K562 (cell line): ENCODE results near the gene SPAG7. TPM values are rescaled to one million over a fixed set of nuclear protein-coding genes. Genes with fewer than 3 reads are reported as not detected.
A peak's percentile ranks its signal among the peaks of the same experiment; 100 is the strongest.

Experiments
- BACH1 ChIP-seq: fragments of 200-800 bp; sonication (Bioruptor generic); IDR thresholded peaks from 2 replicates; pipeline ENCODE4 v1.6.1; 2016; ENCODE audit warnings: missing genetic modification characterization, missing compliant biosample characterization
- BMI1 ChIP-seq: fragments of 150-350 bp; IDR thresholded peaks from 2 replicates; pipeline ENCODE4 v1.6.1; 2014; ENCODE audit warnings: low read length
- BRF1 ChIP-seq: IDR thresholded peaks from 3 replicates; pipeline ENCODE4 v1.6.1; 2011; ENCODE audit warnings: borderline replicate concordance, mild to moderate bottlenecking; ENCODE audit not compliant: insufficient read length; ENCODE audit errors: extremely low read depth
- CBX1 ChIP-seq: sonication (generic); IDR thresholded peaks from 2 replicates; pipeline ENCODE4 v1.6.1; 2016; ENCODE audit warnings: antibody characterized with exemption, low read depth, mild to moderate bottlenecking
- CEBPG ChIP-seq, 3 experiments: fragments of 200-800 bp in 1 of 3; sonication (Bioruptor generic) in 1 of 3; sonication (generic) in 1 of 3; formaldehyde crosslinking in 1 of 3; IDR thresholded peaks in 2 of 3; conservative IDR thresholded peaks in 1 of 3; 2 replicates each; pipeline versions ENCODE4 v1.6.1 to v1.8.0; 2016 to 2022; ENCODE audit warnings: missing compliant biosample characterization in 2 of 3, missing genetic modification characterization in 2 of 3, mild to moderate bottlenecking in 1 of 3, missing genetic modification reagents in 1 of 3
- ETS2 ChIP-seq: IDR thresholded peaks from 2 replicates; pipeline ENCODE4 v1.6.1; 2016; ENCODE audit warnings: borderline replicate concordance, missing genetic modification characterization, mild to moderate bottlenecking, moderate library complexity, missing compliant biosample characterization; ENCODE audit not compliant: poor library complexity, severe bottlenecking
- FOXK2 ChIP-seq, 2 experiments: fragments of 450-650 bp; IDR thresholded peaks in 1 of 2; conservative IDR thresholded peaks in 1 of 2; 2 replicates each; pipeline ENCODE4 v1.6.1; 2016; ENCODE audit warnings: low read depth in 2 of 2, mild to moderate bottlenecking in 1 of 2
- HDAC6 ChIP-seq: IDR thresholded peaks from 2 replicates; pipeline ENCODE4 v1.6.1; 2012; ENCODE audit warnings: low read depth, mild to moderate bottlenecking, control low read depth, inconsistent platforms, low read length, moderate library complexity
- NR2C2 ChIP-seq, 2 experiments: fragments of 200-800 bp in 1 of 2; sonication (Bioruptor generic) in 1 of 2; sonication (generic) in 1 of 2; formaldehyde crosslinking in 1 of 2; IDR thresholded peaks; 2 replicates each; pipeline versions ENCODE4 v1.6.1 to v1.8.0; 2016 to 2022; ENCODE audit warnings: mild to moderate bottlenecking in 1 of 2, missing compliant biosample characterization in 1 of 2, missing genetic modification characterization in 1 of 2, missing genetic modification reagents in 1 of 2
- NRF1 ChIP-seq, 2 experiments: fragments of 450-650 bp; IDR thresholded peaks in 1 of 2; conservative IDR thresholded peaks in 1 of 2; 2 replicates each; pipeline ENCODE4 v1.6.1; 2014; ENCODE audit warnings: mild to moderate bottlenecking in 2 of 2
- RAD51 ChIP-seq: fragments of 450-650 bp; IDR thresholded peaks from 2 replicates; pipeline ENCODE4 v1.7.1; 2016; ENCODE audit warnings: low read depth, mild to moderate bottlenecking, borderline replicate concordance
- SMAD4 ChIP-seq: fragments of 250-450 bp; sonication (Bioruptor Pico); conservative IDR thresholded peaks from 2 replicates; pipeline ENCODE4 v1.8.0; 2021; ENCODE audit warnings: inconsistent platforms, mild to moderate bottlenecking, moderate library complexity
- SMARCC2 ChIP-seq: fragments of 450-650 bp; IDR thresholded peaks from 2 replicates; pipeline ENCODE4 v1.6.1; 2017; ENCODE audit warnings: antibody characterized with exemption, moderate library complexity, mild to moderate bottlenecking, low read depth
- TAF7 ChIP-seq: fragments of 450-650 bp; IDR thresholded peaks from 2 replicates; pipeline ENCODE4 v1.6.1; 2016; ENCODE audit warnings: missing genetic modification characterization, missing compliant biosample characterization
- TGIF2 ChIP-seq: sonication (generic); formaldehyde crosslinking; IDR thresholded peaks from 2 replicates; pipeline ENCODE4 v1.8.1; 2022; ENCODE audit warnings: mild to moderate bottlenecking, missing genetic modification reagents, moderate library complexity
- XRCC5 ChIP-seq: fragments of 200-400 bp; formaldehyde crosslinking; IDR thresholded peaks from 2 replicates; pipeline ENCODE4 v1.6.1; 2017; ENCODE audit warnings: low read depth, mild to moderate bottlenecking, low read length
- ZNF124 ChIP-seq: sonication (generic); formaldehyde crosslinking; IDR thresholded peaks from 2 replicates; pipeline ENCODE4 v1.8.1; 2022; ENCODE audit warnings: missing genetic modification reagents
- ZNF140 ChIP-seq: fragments of 250-450 bp; sonication (Bioruptor Pico); IDR thresholded peaks from 2 replicates; pipeline ENCODE4 v1.8.0; 2021; ENCODE audit warnings: moderate library complexity, mild to moderate bottlenecking, inconsistent platforms
- ZNF143 ChIP-seq: sonication (generic); formaldehyde crosslinking; IDR thresholded peaks from 2 replicates; pipeline ENCODE4 v1.9.0; 2022; ENCODE audit warnings: mild to moderate bottlenecking, missing genetic modification reagents
- ZNF76 ChIP-seq: fragments of 250-450 bp; sonication (Bioruptor Pico); IDR thresholded peaks from 2 replicates; pipeline ENCODE4 v1.4.0; 2020; ENCODE audit warnings: mild to moderate bottlenecking, moderate library complexity, borderline replicate concordance
- polyA plus RNA-seq, 8 experiments: library from polyadenylated mRNA; depleted of rRNA in 4 of 8; stranded (reverse) in 5 of 8; unstranded in 3 of 8; fragments of >200 nt; fragmentation: Nextera tagmentation in 2 of 8; fragmentation: Illumina TruSeq in 1 of 8; extraction: Ambion mirVana in 2 of 8; extraction: Trizol in 1 of 8; gene quantifications; 2 replicates each; pipeline versions ENCODE4 v1.2.1 to v1.2.3, GENCODE V29; 2011 to 2014; ENCODE audit warnings: inconsistent platforms in 1 of 8, missing spikeins in 1 of 8
- total RNA-seq, 7 experiments: library from RNA; depleted of rRNA in 6 of 7; stranded (reverse); fragments of >200 nt in 6 of 7; fragmentation: Illumina TruSeq in 2 of 7; extraction: Trizol in 2 of 7; gene quantifications; 2 replicates each; pipeline versions ENCODE4 v1.2.1 to v1.2.3, GENCODE V29; 2011 to 2021; ENCODE audit warnings: low replicate concordance in 1 of 7
- TF ChIP-seq, protein P1 (sequence below): sonication (generic); formaldehyde crosslinking; IDR thresholded peaks from 2 replicates; pipeline ENCODE4 v1.8.1; 2023; ENCODE audit warnings: mild to moderate bottlenecking, missing genetic modification reagents
- TF ChIP-seq, protein P2 (sequence below): fragments of 250-450 bp; sonication (Bioruptor Pico); IDR thresholded peaks from 2 replicates; pipeline ENCODE4 v1.4.0; 2020
- TF ChIP-seq, protein P3 (sequence below): fragments of 450-650 bp; IDR thresholded peaks from 2 replicates; pipeline ENCODE4 v1.6.1; 2016; ENCODE audit warnings: antibody characterized with exemption

Gene SPAG7
- total and polyA plus RNA-seq, 9 of the 15 experiments (the other 6 are each of a cell fraction or from before 2014, with no cell fraction given) = 5.6 to 53.5 (median 36.3) TPM

DNA sequence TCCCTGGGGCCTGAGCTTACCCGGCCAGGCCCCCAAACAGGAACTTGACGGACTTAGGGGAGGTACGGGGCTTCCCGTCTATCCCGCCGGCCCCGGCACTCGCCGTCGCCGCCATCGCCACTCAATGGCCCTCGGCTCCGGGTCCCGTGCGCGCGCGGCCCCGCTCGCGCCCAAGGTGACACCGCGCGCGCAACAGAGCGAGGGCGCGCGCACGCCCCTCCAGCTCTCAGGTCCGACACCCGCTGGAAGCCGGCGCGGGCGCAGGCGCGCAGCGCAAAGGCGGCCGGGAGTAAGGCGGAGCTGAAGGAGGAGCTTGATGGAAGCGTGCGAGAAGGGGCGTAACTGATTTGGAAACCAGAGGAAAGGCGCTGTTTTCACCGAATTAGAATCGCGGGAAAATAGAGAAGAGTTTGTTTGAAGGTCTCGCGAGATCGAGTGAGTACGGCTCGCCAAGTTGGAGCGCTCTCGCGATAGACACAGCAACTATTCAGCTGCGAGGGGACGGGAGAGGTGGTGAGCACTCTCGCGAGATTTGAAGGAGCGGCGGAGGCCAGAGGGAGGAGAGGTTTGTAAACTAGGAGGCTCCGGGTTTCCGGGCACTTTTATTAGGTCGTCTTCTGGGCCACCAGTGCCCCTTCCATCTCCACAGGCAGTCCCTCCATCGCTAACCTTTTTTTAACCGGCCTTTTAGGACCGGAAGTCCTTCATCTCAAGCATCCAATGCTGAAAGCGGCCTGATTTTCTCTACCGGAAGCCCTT, 27.6 kb downstream of the SPAG7 start, which contains the start of the genes RNF167 and SLC25A11 (continued):
- TF ChIP-seq, protein P1, sequence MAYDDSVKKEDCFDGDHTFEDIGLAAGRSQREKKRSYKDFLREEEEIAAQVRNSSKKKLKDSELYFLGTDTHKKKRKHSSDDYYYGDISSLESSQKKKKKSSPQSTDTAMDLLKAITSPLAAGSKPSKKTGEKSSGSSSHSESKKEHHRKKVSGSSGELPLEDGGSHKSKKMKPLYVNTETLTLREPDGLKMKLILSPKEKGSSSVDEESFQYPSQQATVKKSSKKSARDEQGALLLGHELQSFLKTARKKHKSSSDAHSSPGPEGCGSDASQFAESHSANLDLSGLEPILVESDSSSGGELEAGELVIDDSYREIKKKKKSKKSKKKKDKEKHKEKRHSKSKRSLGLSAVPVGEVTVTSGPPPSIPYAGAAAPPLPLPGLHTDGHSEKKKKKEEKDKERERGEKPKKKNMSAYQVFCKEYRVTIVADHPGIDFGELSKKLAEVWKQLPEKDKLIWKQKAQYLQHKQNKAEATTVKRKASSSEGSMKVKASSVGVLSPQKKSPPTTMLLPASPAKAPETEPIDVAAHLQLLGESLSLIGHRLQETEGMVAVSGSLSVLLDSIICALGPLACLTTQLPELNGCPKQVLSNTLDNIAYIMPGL (CRISPR knock-in tag) = no peak
- TF ChIP-seq ZNF143 (CRISPR knock-in tag) (peak; percentile 65; the same call in 1 of the 2 replicates), ETS2 (no peak), ZNF76 (CRISPR knock-in tag) (no peak), NRF1 (conservative IDR thresholded peaks at IDR 0.05 in 1 of 2, IDR thresholded peaks at IDR 0.05 in 1 of 2) (peak; percentile 97), BACH1 (no peak), BRF1 (no peak), SMAD4 (no peak), CBX1 (no peak), TGIF2 (CRISPR knock-in tag) (no peak), TAF7 (tag) (no peak), CEBPG (CRISPR knock-in tag; IDR thresholded peaks at IDR 0.05) (no peak), CEBPG (tag; conservative IDR thresholded peaks at IDR 0.05 in 1 of 2, IDR thresholded peaks at IDR 0.05 in 1 of 2) (0 out of 4 replicates have a peak, but pooled peaks of 1 of the 2 experiments have one; percentile 7), NR2C2 (CRISPR knock-in tag; IDR thresholded peaks at IDR 0.05) (no peak), NR2C2 (tag; IDR thresholded peaks at IDR 0.05) (peak; percentile 62; the same call in 1 of the 2 replicates), BMI1 (no peak), ZNF124 (no peak), FOXK2 (conservative IDR thresholded peaks at IDR 0.05 in 1 of 2, IDR thresholded peaks at IDR 0.05 in 1 of 2; ENCODE audit: low read depth in 2 of 2) (peak in 1 of 2 experiments; percentile 43; a peak in 1 of 4 replicates), SMARCC2 (no peak), HDAC6 (no peak), ZNF140 (no peak), RAD51 (no peak), XRCC5 (no peak)
- TF ChIP-seq, protein P2, sequence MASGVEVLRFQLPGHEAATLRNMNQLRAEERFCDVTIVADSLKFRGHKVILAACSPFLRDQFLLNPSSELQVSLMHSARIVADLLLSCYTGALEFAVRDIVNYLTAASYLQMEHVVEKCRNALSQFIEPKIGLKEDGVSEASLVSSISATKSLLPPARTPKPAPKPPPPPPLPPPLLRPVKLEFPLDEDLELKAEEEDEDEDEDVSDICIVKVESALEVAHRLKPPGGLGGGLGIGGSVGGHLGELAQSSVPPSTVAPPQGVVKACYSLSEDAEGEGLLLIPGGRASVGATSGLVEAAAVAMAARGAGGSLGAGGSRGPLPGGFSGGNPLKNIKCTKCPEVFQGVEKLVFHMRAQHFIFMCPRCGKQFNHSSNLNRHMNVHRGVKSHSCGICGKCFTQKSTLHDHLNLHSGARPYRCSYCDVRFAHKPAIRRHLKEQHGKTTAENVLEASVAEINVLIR (CRISPR knock-in tag) = no peak
- TF ChIP-seq, protein P3, sequence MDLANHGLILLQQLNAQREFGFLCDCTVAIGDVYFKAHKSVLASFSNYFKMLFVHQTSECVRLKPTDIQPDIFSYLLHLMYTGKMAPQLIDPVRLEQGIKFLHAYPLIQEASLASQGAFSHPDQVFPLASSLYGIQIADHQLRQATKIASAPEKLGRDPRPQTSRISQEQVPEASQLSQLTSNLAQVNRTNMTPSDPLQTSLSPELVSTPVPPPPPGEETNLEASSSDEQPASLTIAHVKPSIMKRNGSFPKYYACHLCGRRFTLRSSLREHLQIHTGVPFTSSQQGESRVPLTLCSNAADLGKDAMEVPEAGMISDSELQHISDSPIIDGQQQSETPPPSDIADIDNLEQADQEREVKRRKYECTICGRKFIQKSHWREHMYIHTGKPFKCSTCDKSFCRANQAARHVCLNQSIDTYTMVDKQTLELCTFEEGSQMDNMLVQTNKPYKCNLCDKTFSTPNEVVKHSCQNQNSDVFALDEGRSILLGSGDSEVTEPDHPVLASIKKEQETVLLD = peak; percentile 64; the same call in 1 of the 2 replicates
